NCI-H1417 treated with DMSO at 0.1 percent for 48 hours (cell line): ENCODE results near the gene SRL.
A peak's percentile ranks its signal among the peaks of the same experiment; 100 is the strongest.
"Not testable (repeated sequence)": the region's sequence is repeated elsewhere in the genome, so short reads cannot be mapped to it uniquely, and the experiment has no call there.

Experiments used
- DNase-seq: peaks from one replicate; lab custom pipeline; 2025; lab: John Stamatoyannopoulos, UW

SRL gene

GRCh38 chr16:4260360-4260759 is 18.5 kb upstream of the SRL start:
- DNase-seq, result peak; percentile 27

GRCh38 chr16:4257646-4258556 is 16.0 kb upstream of the SRL start:
- no peak for DNase-seq

- DNase-seq, result peak; percentile 84
These were observed 11.7 kb upstream of the SRL start for GRCh38 chr16:4253394-4254150.

GRCh38 chr16:4253012-4253393 is 11.1 kb upstream of the SRL start:
- not testable (repeated sequence) for DNase-seq

GRCh38 chr16:4249530-4250308 is 7.8 kb upstream of the SRL start:
- no peak for DNase-seq

- no peak for DNase-seq
These were observed 5.5 kb upstream of the SRL start for GRCh38 chr16:4247460-4247784.

GRCh38 chr16:4246777-4247459 is 5.0 kb upstream of the SRL start:
- no peak for DNase-seq

GRCh38 chr16:4245077-4245791 is 3.4 kb upstream of the SRL start:
- no peak for DNase-seq

GRCh38 chr16:4244254-4245076 is 2.6 kb upstream of the SRL start:
- no peak for DNase-seq

- DNase-seq, result no peak
These were observed 487 bp downstream of the SRL start for GRCh38 chr16:4241258-4241927.

GRCh38 chr16:4240624-4241023 is 1.3 kb downstream of the SRL start:
- no peak for DNase-seq

- no peak for DNase-seq
These were observed 2.2 kb downstream of the SRL start for GRCh38 chr16:4239682-4240175.

GRCh38 chr16:4239020-4239419 is 2.9 kb downstream of the SRL start:
- no peak for DNase-seq

- no peak for DNase-seq
These were observed 8.4 kb downstream of the SRL start for GRCh38 chr16:4233431-4233830.

- no peak for DNase-seq
These were observed 9.1 kb downstream of the SRL start for GRCh38 chr16:4232541-4233386.

GRCh38 chr16:4231886-4232285 is 10.0 kb downstream of the SRL start:
- DNase-seq, result no peak

- DNase-seq, result no peak
These were observed 10.5 kb downstream of the SRL start for GRCh38 chr16:4231367-4231766.

- DNase-seq, result no peak
These were observed 14.9 kb downstream of the SRL start for GRCh38 chr16:4227040-4227332.
